Esophagus muscularis mucosa (tissue), 4 donors: ENCODE data around the gene C9.

Experiments used
- EP300 ChIP-seq: sonication (generic); formaldehyde crosslinking; IDR thresholded peaks from one replicate; pipeline ENCODE4 v1.6.1; 2017; ENCODE audit warnings: antibody characterized with exemption
- POLR2A ChIP-seq: fragments of 450-650 bp; IDR thresholded peaks from one replicate; pipeline ENCODE4 v1.6.1; 2017; ENCODE audit warnings: antibody characterized with exemption, moderate library complexity, mild to moderate bottlenecking, low read depth
- POLR2AphosphoS5 ChIP-seq, 2 donors: sonication (generic); formaldehyde crosslinking; IDR thresholded peaks; one replicate each; pipeline ENCODE4 v1.6.1; 2017; ENCODE audit warnings: antibody characterized with exemption in 2 of 2
- TF ChIP-seq, protein P1 (sequence below), 3 experiments: fragments of 200-600 bp in 2 of 3; fragments of 450-650 bp in 1 of 3; sonication (generic) in 2 of 3; IDR thresholded peaks; one replicate each; pipeline ENCODE4 v1.5.1; 2017 to 2019; ENCODE audit warnings: antibody characterized with exemption in 3 of 3, mild to moderate bottlenecking in 2 of 3, moderate library complexity in 1 of 3

- TF ChIP-seq, protein P1, sequence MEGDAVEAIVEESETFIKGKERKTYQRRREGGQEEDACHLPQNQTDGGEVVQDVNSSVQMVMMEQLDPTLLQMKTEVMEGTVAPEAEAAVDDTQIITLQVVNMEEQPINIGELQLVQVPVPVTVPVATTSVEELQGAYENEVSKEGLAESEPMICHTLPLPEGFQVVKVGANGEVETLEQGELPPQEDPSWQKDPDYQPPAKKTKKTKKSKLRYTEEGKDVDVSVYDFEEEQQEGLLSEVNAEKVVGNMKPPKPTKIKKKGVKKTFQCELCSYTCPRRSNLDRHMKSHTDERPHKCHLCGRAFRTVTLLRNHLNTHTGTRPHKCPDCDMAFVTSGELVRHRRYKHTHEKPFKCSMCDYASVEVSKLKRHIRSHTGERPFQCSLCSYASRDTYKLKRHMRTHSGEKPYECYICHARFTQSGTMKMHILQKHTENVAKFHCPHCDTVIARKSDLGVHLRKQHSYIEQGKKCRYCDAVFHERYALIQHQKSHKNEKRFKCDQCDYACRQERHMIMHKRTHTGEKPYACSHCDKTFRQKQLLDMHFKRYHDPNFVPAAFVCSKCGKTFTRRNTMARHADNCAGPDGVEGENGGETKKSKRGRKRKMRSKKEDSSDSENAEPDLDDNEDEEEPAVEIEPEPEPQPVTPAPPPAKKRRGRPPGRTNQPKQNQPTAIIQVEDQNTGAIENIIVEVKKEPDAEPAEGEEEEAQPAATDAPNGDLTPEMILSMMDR (IDR thresholded peaks at IDR 0.05) = no peak
- TF ChIP-seq POLR2A (no peak), EP300 (no peak), POLR2AphosphoS5 (IDR thresholded peaks at IDR 0.05) (no peak)
Observed at GRCh38 chr5:39328731-39329130, 35.6 kb downstream of the C9 start.
